GM13976 (cell line): ENCODE results near the gene GINS2.

Experiments
- DNase-seq: peaks from one replicate; pipeline ENCODE4 v3.0.0; 2012; ENCODE audit warnings: low spot score
- CTCF ChIP-seq: IDR thresholded peaks from 2 replicates; pipeline ENCODE4 v1.5.1; 2012; ENCODE audit warnings: borderline replicate concordance, mild to moderate bottlenecking; ENCODE audit not compliant: insufficient read depth; ENCODE audit errors: extremely low read depth, missing control alignments, control extremely low read depth
- in situ Hi-C: fragments of 300-500 bp; cut with MboI; formaldehyde crosslinking; loops from one replicate; pipeline ENCODE4 v1.12.0; 2022; ENCODE audit warnings: low sequenced_read_pairs, mixed read lengths, inconsistent platforms; ENCODE audit not compliant: unreplicated experiment

GINS2 gene

GRCh38 chr16:85633888-85634287 is 54.9 kb downstream of the GINS2 start:
- in situ Hi-C loops, result no loop called here
- TF ChIP-seq CTCF, result no peak
- no peak for DNase-seq

GRCh38 chr16:85633438-85633743 is 55.4 kb downstream of the GINS2 start:
- in situ Hi-C loops, result no loop called here
- TF ChIP-seq CTCF, result no peak
- DNase-seq, result no peak

GRCh38 chr16:85632709-85633437 is 55.9 kb downstream of the GINS2 start:
- no peak for TF ChIP-seq CTCF
- in situ Hi-C loops, result no loop called here
- DNase-seq, result no peak

- DNase-seq, result no peak
- no peak for TF ChIP-seq CTCF
- in situ Hi-C loops, result no loop called here
Observed at GRCh38 chr16:85631802-85632393, 56.9 kb downstream of the GINS2 start.

- in situ Hi-C loops, result no loop called here
Observed at GRCh38 chr16:85631230-85631629, 57.5 kb downstream of the GINS2 start.

GRCh38 chr16:85629853-85630252 is 58.9 kb downstream of the GINS2 start:
- TF ChIP-seq CTCF, result no peak
- in situ Hi-C loops, result no loop called here
- no peak for DNase-seq

More at GRCh38 chr16:85631230-85631629, 57.5 kb downstream of the GINS2 start:
- no peak for TF ChIP-seq CTCF
- DNase-seq, result no peak
